GM18519 (cell line): ENCODE data around the gene SETDB1.

Experiments
- ATAC-seq: cut with Tn5 transposase; IDR thresholded peaks from one replicate; pipeline ENCODE4 v1.9.1; 2021; ENCODE audit warnings: mild to moderate bottlenecking, moderate library complexity; ENCODE audit not compliant: unreplicated experiment, low FRiP score

SETDB1 gene

GRCh38 chr1:150973836-150974579 is 47.8 kb downstream of the SETDB1 start:
- no peak for ATAC-seq

GRCh38 chr1:150974580-150975478 is 48.7 kb downstream of the SETDB1 start, which contains the start of gene CERS2:
TSS of gene CERS2 (minus strand) at chr1:150974835. CDS start at chr1:150969090, 5,745 bp downstream.
- no peak for ATAC-seq

- no peak for ATAC-seq
Observed at GRCh38 chr1:150976401-150976821, 50.2 kb downstream of the SETDB1 start.

- ATAC-seq: no peak
Observed at GRCh38 chr1:150976879-150977694, 50.9 kb downstream of the SETDB1 start.

DNA sequence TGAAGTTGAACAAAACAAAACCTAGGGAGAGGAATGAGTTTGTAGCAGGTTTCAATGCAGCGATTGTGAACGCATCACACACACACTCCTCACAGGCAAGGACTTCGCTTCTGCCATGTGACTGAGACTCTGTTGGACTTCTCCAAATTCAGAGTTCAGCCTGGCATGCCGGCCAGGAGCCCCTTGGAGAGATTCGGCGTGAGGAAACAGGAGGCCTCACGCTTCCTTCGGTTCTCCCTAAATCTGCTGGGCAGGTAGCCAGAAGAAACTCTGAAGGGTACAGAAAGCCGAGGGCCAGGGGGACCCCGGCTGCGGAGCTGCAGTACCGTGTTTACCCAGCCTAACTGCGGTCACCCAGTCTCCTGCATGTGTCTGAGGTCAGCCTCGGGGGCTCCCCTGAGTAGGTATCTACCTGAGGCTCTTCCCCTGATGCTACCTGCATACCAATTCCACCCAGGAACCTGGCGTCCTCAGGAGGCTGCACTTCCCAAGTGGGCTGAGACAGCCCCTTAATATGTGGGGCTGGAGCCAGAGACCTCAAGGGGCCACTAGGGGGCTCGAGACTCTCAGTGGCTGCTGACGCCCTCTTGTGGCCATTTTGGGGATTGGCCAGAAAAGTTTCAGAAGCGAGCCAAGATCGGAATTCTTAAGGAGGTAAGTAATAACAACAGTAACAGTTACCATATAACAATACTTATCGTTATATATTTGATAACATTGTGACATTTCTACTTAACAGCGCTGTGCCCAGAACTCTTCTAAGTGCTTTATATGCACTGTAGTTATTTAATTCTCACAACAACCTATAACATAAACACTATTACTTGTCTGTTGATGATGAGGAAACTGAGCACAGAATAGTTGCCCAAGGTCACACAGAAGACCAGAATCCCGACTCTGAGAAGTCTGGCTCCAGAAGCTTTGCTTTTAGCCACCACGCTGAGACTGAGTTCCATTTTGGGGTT is 53.2 kb downstream of the SETDB1 start:
- no peak for ATAC-seq

DNA sequence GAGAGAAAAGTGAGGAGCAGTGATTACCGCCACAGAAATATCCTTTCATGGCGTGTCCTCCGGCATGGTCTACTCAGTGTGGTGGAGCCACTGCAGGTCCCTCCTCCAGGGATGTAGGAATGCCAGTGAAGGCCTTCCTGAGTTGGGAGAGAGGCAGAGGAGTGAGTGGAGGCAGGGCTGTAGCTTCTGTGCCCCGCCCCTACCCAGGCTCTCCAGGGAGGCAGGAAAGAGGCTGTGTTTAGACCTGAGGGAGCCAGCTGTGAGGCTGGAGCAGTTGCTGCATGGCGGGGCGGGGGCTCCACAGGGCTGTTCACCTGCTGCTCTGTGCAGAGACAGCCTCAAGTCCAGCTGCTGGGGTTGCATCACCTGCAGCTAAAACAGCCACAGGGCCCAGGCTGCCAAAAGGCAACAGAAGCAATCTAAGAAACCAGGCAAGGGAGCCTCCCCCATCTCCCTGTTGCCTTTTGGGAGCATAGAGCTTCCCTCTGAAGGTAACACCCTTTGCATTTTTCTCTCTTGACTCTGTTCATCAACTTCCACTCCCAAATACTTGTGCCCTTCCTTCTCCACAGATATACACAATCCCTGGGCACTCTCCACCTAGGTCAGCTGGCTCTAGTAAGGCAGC is 55.1 kb downstream of the SETDB1 start:
- no peak for ATAC-seq

DNA sequence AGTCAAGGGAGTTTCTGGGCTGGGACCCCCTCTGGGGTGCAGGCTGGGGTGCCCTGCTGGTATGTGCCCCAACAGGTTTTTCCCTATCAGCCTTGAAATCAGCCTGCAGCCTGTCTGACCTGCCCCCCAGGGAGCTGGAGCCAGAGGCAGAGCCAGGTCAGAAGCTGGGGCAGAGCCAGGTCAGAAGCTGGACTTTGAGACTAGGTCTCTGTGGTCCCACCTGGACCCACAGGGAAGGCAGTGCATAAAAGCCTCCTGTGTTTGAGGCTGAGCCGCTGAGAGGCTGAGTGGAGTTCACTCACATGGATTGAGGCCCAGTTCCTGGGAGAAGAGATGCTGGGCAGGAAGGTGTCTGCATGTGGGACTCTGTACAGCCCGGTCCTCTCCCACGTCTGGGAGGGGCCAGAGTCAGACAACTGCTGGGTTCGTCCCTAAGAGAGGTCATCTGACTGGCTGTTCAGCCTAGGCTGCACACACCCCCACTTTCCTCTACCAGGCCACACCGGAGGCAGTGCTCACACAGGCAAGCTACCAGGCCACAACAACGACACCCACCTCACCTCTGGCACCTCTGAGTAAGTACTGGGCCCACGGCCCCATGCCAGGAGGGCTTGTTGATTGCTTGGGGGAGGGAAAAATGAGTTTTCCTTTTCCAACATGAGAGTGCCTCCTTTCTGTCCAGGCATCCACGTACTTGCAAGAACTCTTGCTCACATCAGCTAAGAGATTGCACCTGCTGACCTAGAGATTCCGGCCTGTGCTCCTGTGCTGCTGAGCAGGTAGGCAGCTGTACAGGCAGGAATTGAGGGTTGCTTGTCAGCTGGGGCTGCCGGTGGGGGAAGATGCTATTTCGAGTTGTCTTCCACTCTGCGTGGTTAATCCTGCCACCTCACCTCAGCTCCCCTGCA is 55.9 kb downstream of the SETDB1 start, which contains the start of gene ANXA9:
ANXA9 (plus strand) TSS at position 488 of the 908 bp plus-strand sequence. CDS start 814 bp downstream, outside the sequence.
- no peak for ATAC-seq

- no peak for ATAC-seq
Observed at GRCh38 chr1:150985179-150985825, 59.1 kb downstream of the SETDB1 start.

DNA sequence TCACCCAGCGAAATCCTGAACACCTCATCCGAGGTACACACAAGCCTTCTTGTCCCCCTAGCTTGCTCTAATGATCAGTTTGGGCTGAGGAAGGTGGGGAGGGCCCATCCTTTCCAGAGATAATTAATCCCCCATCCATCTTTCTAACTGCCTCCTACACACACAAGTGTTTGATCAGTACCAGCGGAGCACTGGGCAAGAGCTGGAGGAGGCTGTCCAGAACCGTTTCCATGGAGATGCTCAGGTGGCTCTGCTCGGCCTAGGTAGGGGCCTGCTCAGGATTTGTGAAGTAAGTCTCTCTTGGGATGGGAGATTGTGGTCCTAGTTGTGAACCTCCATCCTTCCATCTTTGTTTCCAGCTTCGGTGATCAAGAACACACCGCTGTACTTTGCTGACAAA is 61.8 kb downstream of the SETDB1 start:
- ATAC-seq: no peak

DNA sequence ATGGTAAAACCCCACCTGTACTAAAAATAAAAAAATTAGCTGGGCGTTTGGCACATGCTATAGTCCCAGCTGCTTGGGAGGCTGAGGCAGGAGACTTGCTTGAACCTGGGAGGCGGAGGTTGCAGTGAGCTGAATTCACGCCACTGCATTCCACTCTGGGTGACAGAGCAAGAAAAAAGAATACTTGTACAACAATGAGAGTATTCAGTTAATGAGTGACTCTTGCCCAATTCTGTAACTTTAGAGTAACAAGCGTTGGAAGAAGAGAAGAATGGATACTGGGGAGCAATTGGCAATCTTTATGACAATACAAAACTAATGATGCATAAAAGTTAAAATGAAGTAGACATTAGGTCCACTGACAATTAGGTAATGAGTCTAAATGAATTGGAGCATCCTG is 66.5 kb downstream of the SETDB1 start:
- ATAC-seq: no peak

- ATAC-seq: no peak
Observed at GRCh38 chr1:150994248-150994647, 68.1 kb downstream of the SETDB1 start.

- no peak for ATAC-seq
Observed at GRCh38 chr1:150995460-150995859, 69.3 kb downstream of the SETDB1 start.

DNA sequence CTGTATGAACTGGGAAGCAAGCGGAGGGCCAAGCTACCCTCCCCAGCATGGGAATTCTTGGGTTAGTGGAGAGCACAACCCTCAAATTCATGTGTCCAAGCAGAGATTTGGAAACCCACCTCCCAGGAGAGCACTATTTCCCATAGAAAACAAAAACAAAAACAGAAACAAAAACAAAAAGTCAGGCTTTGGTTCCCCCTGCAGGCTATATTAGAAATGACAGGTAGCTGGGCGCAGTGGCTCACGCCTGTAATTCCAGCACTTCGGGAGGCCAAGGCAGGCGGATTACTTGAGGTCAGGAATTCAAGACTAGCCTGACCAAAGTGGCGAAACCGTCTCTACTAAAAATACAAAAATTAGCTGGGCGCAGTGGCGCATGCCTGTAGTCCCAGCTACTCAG is 69.7 kb downstream of the SETDB1 start:
- ATAC-seq: no peak

- ATAC-seq: no peak
Observed at GRCh38 chr1:150997126-150997872, 71.1 kb downstream of the SETDB1 start.

- no peak for ATAC-seq
Observed at GRCh38 chr1:150997949-150998348, 71.8 kb downstream of the SETDB1 start.

DNA sequence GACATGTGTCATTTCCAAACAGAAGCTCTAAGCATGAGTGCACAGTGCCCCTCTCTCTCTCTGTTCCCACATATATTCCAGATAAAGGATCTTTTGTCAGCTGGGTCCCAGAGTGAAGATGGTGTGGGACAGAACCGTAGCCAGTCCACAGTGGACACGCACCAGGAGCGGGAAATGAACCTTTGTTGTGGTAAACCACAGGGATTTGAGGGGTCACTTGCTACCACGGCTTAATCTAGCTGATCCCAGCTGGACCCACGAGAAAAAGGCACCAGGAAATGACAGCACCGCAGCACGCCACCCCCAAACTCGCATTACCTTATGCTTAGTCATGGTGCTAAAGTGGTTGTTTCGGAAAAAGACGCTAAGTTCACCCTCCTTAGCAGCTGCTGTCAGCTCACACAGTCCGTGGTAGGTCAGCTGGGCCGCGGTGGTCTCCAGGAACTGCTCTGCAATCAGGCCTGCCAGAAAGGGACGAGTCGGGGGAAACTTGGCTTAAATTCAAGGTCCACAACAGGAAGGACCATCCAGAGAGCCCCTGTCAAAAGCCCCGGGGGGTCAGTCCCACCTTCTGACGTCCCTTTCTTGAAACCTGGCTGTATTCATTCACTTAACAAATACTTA is 73.0 kb downstream of the SETDB1 start:
- no peak for ATAC-seq
